Thyroid gland (tissue), 4 donors: ENCODE data around the gene HAND1.

Experiments
- POLR2A ChIP-seq, 2 donors: fragments of 450-650 bp; IDR thresholded peaks; one replicate each; pipeline ENCODE4 v1.6.1; 2017; ENCODE audit warnings: antibody characterized with exemption in 2 of 2, mild to moderate bottlenecking in 2 of 2, moderate library complexity in 1 of 2
- TF ChIP-seq, protein P1 (sequence below), 6 experiments: fragments of 200-600 bp in 3 of 6; fragments of 450-650 bp in 3 of 6; sonication (generic) in 3 of 6; IDR thresholded peaks; one replicate each; pipeline ENCODE4 v1.5.1; 2016 to 2019; ENCODE audit warnings: antibody characterized with exemption in 6 of 6, mild to moderate bottlenecking in 2 of 6, inconsistent platforms in 1 of 6, moderate library complexity in 1 of 6

GRCh38 chr5:154506716-154507080 is 28.7 kb upstream of the HAND1 start:
- TF ChIP-seq, protein P1, sequence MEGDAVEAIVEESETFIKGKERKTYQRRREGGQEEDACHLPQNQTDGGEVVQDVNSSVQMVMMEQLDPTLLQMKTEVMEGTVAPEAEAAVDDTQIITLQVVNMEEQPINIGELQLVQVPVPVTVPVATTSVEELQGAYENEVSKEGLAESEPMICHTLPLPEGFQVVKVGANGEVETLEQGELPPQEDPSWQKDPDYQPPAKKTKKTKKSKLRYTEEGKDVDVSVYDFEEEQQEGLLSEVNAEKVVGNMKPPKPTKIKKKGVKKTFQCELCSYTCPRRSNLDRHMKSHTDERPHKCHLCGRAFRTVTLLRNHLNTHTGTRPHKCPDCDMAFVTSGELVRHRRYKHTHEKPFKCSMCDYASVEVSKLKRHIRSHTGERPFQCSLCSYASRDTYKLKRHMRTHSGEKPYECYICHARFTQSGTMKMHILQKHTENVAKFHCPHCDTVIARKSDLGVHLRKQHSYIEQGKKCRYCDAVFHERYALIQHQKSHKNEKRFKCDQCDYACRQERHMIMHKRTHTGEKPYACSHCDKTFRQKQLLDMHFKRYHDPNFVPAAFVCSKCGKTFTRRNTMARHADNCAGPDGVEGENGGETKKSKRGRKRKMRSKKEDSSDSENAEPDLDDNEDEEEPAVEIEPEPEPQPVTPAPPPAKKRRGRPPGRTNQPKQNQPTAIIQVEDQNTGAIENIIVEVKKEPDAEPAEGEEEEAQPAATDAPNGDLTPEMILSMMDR (IDR thresholded peaks at IDR 0.05) = no peak
- no peak for TF ChIP-seq POLR2A (IDR thresholded peaks at IDR 0.05)
